ENCODE results near the gene CHFR.
"Not testable (repeated sequence)": the region's sequence is repeated elsewhere in the genome, so short reads cannot be mapped to it uniquely, and the experiment has no call there.

Gene CHFR

DNA sequence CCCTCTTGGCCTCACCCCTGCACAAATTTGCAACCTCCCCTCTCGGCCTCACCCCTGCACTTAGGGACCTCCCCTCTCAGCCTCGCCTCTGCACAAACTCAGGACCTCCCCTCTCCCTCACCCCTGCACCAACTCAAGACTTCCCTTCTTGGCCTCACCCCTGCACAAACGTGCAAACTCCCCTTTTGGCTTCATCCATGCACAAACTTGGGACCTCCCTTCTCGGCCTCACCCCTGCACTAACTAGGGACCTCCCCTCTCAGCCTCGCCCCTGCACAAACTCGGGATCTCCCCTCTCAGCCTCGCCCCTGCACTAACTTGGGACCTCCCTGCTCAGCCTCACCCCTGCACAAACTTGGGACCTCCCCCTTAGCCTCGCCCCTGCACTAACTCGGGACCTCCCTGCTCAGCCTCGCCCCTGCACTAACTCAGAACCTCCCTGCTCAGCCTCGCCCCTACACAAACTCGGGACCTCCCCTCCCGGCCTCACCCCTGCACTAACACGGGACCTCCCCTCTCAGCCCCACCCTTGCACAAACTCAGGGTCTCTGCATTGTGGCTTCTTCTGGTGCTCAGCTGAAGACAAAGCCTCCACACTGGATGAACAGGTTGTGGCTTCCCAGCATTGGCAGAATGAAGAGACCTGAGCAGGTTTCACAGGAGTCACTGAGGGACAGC lies 47.7 kb downstream of the CHFR start:
- DNase-seq (ENCODE audit: low read depth), result no peak

- no peak for DNase-seq (ENCODE audit: low read depth)
These were observed 48.9 kb downstream of the CHFR start for GRCh38 chr12:132838410-132839080.

GRCh38 chr12:132837693-132838409 lies 49.6 kb downstream of the CHFR start:
- no peak for DNase-seq (ENCODE audit: low read depth)

DNA sequence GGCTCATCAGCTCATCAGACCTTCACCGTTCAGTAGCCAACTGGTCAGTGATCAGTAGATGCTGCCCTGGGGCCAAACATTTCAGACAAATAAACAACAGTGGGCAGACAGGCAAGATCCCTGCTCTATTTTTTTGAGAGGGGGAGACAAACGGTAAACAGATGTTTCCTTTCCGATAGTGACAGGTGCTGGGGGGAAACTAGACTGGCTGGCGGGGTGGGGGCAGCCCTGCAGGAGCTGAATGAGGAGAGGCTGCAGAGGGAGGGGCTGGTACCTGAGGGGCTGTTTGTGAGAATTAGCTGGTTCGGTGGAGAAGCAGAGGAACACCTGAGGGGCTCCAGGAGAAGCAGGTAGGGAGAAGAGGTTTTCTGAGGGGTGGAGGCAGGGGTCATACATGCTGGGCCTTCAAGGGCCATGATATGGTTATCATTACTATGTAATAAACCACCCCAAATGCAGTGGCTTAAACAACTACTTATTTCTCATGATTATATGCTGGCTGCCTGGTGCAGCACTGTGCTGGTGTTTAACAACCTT lies 50.5 kb downstream of the CHFR start:
- DNase-seq (ENCODE audit: low read depth), result no peak

DNA sequence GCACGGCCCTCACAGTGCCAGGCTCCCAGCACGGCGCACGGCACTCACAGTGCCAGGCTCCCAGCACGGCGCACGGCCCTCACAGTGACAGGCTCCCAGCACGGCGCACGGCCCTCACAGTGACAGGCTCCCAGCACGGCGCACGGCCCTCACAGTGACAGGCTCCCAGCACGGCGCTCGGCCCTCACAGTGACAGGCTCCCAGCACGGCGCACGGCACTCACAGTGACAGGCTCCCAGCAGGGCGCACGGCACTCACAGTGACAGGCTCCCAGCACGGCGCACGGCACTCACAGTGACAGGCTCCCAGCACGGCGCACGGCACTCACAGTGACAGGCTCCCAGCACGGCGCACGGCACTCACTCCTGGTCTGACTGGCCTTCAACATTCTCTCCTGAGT lies 51.2 kb downstream of the CHFR start:
- not testable (repeated sequence) for DNase-seq (ENCODE audit: low read depth)

DNA sequence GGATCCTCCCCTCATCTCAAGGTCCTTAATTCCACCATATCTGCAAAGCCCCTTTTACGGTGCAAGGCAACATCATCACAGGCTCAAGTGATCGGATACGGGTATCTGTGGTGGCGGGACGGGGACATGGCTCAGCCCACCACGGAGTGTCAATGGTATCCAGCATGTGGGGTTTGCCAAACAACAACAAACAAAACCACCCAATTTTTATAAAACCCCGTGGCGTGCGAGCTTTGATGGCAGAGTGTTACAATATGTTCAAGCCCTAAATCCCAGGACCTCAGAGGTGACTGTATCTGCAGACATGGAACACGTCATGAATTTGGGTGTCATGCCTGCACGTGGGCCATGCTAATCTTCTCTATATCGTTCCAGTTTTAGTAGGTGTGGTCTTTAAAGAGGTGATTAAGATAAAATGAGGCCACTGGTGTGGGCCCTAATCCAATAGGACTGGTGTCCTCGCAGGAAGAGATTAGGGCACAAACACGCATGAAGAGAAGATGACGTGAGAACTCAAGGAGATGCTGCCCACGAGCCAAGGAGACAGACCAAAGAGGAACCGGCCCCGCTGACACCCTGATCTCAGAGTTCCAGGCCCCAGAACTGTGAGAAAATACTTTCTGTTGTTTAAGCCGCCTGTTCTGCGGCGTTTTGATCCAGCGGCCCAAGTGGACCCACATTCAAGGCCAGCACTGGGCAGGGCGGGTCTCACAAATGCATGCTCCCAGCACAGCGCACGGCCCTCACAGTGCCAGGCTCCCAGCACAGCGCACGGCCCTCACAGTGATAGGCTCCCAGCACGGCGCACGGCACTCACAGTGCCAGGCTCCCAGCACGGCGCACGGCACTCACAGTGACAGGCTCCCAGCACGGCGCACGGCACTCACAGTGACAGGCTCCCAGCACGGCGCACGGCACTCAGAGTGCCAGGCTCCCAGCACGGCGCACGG lies 52.1 kb downstream of the CHFR start:
- DNase-seq (ENCODE audit: low read depth), result no peak

DNA sequence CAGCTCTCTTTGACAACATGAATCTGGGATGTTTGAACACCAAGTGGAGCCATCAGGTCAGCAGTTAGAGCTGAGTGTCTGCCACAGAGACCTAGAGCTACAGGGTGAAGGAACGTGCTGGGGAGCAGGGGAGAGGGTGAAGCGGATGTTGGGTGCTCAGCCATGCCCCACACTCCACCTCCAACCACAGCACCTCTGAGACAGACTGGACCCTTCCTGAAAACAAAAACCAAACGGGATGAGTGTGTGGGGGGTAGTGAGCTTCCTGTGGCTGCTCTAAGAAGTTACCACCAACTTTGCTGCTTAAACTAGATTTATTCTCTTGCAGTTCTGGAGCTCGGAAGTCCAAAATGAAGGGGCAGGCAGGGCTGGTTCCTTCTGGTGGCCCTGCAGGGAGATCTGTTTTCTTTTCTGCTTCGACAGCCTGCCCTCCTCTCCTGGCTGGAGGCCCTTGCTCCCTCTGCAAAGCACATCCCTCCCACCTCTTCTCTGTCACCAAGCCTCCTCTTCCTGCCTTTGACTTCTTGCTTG lies 53.2 kb downstream of the CHFR start:
- no peak for DNase-seq (ENCODE audit: low read depth)

DNA sequence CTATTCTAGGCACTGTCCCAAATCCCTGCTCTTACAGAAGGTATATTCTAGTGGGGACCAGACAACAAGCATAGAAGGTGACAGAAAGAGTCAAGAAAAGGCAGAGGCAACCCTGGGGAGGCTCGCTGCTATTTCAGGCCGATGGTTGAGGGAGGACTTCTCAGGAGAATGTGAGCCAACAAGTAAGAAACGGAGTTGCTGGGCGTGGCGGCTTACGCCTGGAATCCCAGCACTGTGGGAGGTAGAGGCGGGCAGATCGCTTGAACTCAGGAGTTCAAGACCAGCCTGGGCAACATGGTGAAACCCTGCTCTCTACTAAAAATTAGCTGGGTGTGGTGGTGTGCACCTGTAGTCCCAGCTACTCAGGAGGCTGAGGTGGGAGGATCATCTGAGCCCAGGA lies 54.1 kb downstream of the CHFR start:
- no peak for DNase-seq (ENCODE audit: low read depth)

- DNase-seq (ENCODE audit: low read depth), result no peak
These were observed 55.6 kb downstream of the CHFR start for GRCh38 chr12:132831771-132832170.

DNA sequence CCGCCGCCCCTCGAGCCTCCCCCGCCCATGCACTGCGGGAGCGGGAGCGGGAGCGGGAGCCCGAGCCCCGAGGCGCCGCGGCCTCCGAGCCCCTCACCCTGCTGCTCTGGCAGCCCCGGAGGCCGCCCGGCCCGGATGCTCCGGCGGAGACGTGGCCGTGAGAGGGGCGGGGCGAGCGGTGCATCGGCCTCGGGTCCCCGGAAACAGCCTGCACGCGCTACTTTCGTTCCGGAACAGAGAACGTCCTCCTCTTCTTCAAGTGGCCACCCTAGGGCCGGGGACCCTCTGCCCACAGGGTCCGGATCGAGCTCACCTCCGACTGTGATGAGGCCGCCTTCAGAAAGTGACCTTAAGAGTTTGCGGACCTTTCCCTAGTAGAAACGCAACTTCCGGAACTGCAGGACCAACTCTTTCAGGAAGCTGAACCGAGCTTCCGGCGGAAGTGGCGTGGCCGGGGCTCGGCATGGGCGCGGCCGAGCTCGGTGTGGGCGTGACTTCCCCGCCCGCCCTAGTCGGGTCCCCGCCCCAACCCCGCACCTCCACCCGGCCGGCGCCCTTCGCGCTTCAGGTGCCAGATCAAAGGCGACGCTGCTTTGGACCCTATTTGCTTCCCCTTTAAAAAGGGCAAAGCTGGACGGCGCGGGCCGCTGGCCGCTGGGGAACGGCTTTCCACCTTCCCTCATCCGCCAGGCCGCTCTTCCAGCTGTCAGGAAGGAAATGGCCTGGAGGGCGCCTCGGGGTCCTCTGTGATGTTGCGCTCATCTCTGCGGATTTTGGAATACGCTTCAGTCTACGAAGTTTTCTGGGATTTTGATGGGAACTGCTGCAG lies 58.5 kb downstream of the CHFR start, which contains the start of gene GOLGA3:
Gene GOLGA3 (minus strand): TSS at position 164 of the 829 bp plus-strand sequence. CDS start 6,741 bp downstream, outside the sequence.
- DNase-seq (ENCODE audit: low read depth), result peak; percentile 92

DNA sequence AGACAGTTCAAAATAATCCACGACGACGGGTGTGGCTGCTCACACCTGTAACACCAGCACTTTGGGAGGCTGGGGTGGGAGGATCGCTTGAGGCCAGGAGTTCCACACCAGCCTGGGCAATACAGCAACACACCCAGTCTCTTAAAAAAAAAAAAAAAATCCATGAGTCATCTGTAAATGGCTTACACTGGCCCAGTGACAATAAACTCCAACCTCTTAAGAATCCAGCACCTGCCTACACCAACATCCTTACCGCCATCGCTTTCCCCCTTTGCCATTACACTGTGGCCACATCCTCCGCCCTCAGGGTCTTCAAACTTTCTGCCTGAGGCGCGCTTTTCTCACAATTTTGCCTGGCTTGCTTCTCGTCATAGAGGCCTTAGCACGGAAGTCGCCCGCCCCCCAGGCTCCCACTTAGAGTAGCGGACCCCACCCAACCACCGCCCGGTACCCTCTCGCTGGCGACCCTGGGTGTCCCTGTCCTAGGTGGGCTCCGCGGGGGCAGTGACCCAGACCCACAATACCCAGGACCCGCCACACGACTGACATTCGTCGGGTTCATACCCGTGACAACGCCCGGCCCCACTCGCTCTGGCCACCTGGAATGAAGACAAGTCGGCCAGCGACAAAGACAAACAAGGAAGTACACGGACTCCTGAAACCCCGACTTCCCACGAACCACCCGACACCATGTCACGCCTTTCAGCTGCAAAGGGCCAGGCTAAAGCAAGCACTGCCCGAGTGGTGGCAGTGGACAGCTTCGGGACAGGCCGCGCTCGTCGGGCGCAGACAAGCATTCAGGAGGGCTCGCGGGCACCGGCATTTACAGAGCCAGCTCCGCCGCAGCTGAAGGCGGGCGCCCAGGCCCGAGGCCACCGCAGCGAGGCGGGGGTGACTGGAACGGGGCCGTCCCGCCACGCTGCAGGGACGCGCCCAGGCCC lies 59.4 kb downstream of the CHFR start:
- peak; percentile 16 for DNase-seq (ENCODE audit: low read depth)

DNA sequence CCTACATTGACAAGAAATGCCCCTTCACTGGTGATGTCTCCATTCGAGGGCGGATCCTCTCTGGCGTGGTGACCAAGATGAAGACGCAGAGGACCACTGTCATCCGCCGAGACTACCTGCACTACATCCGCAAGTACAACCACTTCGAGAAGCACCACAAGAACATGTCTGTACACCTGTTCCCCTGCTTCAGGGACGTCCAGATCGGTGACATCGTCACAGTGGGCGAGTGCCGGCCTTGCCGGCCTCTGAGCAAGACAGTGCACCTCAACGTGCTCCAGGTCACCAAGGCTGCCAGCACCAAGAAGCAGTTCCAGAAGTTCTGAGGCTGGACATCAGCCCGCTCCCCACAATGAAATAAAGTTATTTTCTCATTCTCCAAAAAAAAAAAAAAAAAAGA lies 61.5 kb downstream of the CHFR start:
- DNase-seq (ENCODE audit: low read depth), result no peak

DNA sequence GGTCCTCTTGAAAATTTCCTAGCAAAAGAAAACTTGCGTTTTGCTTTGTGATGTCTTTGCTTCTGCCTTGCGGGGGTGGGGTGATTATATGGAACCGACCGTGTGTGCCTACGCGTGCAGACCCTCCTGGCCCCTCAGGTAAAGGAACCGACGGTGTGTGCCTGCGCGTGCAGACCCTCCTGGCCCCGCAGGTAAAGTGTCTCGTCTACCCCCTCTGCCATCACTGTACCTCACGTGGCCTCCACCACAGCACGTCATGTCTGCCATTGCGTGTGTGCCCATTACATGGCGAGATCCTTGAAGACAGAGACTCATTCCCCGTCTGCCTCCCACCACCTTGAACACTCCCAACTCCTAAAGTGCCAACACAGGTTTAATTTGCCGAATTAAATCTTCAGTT lies 62.3 kb downstream of the CHFR start:
- no peak for DNase-seq (ENCODE audit: low read depth)

GRCh38 chr12:132824053-132824452 lies 63.4 kb downstream of the CHFR start:
- no peak for DNase-seq (ENCODE audit: low read depth)

DNA sequence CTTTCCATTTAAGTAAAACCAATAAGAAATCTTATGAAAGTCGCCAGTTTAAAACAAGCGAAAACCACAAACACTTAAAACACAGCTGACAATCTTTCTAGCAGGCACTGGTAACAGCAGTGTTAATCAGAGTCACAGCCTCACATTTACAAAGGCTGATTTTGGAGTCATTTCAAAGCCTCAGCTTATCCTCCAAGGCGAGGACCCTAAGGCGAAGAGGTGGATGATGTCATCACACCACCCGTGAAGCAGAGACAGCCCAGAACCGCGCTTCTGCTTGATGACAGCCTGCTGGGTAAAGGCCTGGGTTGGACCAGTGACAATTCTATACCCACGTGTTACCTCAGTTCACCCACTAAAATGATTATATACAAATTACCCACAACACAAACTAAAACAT lies 68.8 kb downstream of the CHFR start:
- no peak for DNase-seq (ENCODE audit: low read depth)

DNA sequence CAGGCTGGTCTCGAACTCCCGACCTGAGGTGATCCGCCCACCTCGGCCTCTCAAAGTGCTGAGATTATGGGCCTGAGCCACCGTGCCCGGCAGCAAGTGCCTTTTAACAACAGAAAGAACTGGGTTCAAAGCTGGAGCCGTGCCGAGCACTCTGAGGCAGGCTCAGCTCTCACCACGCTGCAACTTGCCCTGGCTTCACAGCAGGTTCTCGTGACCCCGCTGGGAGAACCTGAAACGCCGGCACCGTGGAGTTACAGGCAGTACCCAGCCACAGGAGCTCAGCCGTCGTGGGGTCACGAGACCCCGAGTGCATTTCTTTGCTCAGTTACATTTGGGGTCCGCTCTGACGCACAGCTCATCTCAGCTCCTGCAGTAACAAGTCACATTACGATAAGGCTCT lies 73.2 kb downstream of the CHFR start:
- DNase-seq (ENCODE audit: low read depth), result no peak

- no peak for DNase-seq (ENCODE audit: low read depth)
These were observed 74.0 kb downstream of the CHFR start for GRCh38 chr12:132813443-132813842.

DNA sequence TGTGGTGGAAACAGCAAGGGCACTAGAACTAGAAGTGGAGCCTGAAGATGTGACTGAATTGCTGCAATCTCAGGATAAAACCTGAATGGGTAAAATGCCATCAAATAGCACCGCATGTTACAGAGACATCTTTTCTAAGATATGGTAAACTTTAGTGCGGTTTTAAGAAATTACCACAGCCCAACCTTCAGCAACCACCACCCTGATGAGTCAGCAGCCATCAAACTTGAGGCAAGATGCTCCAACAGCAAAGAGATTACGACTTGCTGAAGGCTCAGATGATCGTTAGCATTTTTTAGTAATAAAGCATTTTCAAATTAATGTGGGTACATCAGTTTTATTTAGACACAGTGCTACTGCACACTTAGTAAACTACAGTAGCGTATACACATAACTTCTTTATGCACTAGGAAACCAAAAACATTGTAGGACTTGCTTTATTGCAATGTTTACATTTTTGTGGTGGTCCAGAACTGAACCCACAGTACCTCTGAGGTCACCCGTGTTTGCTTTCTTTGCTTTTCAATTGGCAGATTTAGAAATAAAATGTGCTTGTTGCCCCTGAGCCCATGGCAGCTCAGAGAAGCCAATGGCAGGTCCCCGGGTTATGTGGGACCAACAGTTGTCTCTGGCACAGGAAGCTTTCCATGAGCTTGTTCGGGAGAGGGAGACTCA lies 74.6 kb downstream of the CHFR start:
- DNase-seq (ENCODE audit: low read depth), result no peak

DNA sequence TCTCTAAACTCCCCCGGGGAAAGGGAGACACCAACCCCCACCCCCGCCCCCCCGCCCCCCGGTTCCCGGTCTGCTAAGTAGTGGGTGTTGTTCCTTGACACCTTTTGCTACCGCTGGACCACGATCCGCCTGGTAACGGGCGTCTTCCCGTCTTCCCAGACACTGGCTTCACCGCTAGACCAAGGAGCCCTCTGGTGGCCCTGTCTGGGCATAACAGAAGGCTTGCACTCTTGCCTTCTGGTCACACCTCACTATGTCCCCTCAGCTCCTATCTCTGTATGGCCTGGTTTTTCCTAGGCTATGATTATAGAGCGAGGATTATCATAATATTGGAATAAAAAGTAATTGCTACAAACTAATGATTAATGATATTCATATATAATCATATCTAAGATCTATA lies 78.0 kb downstream of the CHFR start:
- DNase-seq (ENCODE audit: low read depth), result not testable (repeated sequence)
